ENCODE results near the gene MTNR1A.
A peak's percentile ranks its signal among the peaks of the same experiment; 100 is the strongest.
"Not testable (repeated sequence)": the region's sequence is repeated elsewhere in the genome, so short reads cannot be mapped to it uniquely, and the experiment has no call there.

The MTNR1A gene

GRCh38 chr4:186560647-186561046 lies 5.3 kb upstream of the MTNR1A start:
- DNase-seq: no peak

GRCh38 chr4:186557486-186557885 lies 2.1 kb upstream of the MTNR1A start:
- peak in 1 of 2 experiments; percentile 3 for DNase-seq

- no peak for DNase-seq
Observed at GRCh38 chr4:186557061-186557460, 1.7 kb upstream of the MTNR1A start.

- DNase-seq: peak; percentile 1 to 4
Observed at GRCh38 chr4:186554539-186554913, 841 bp downstream of the MTNR1A start.

- no peak for DNase-seq
Observed at GRCh38 chr4:186553717-186554116, 1.6 kb downstream of the MTNR1A start.

- no peak for DNase-seq
Observed at GRCh38 chr4:186551849-186552248, 3.5 kb downstream of the MTNR1A start.

- DNase-seq: no peak
Observed at GRCh38 chr4:186545436-186545835, 9.9 kb downstream of the MTNR1A start.

GRCh38 chr4:186543206-186543605 lies 12.2 kb downstream of the MTNR1A start:
- DNase-seq: no peak

GRCh38 chr4:186541801-186542200 lies 13.6 kb downstream of the MTNR1A start:
- no peak for DNase-seq

GRCh38 chr4:186537843-186538521 lies 17.4 kb downstream of the MTNR1A start:
- DNase-seq: no peak

- no peak for DNase-seq
Observed at GRCh38 chr4:186536285-186536684, 19.1 kb downstream of the MTNR1A start.

- DNase-seq: no peak
Observed at GRCh38 chr4:186534056-186534455, 21.3 kb downstream of the MTNR1A start.

GRCh38 chr4:186523927-186524326 lies 31.4 kb downstream of the MTNR1A start:
- not testable (repeated sequence) for DNase-seq

GRCh38 chr4:186516287-186516686 lies 39.1 kb downstream of the MTNR1A start:
- no peak for DNase-seq

GRCh38 chr4:186514271-186514950 lies 41.0 kb downstream of the MTNR1A start:
- DNase-seq: no peak

GRCh38 chr4:186504771-186505170 lies 50.6 kb downstream of the MTNR1A start:
- DNase-seq: not testable (repeated sequence)

- DNase-seq: no peak
Observed at GRCh38 chr4:186502231-186502630, 53.1 kb downstream of the MTNR1A start.

GRCh38 chr4:186501554-186501953 lies 53.8 kb downstream of the MTNR1A start:
- no peak for DNase-seq

GRCh38 chr4:186500721-186501304 lies 54.6 kb downstream of the MTNR1A start:
- DNase-seq: no peak

GRCh38 chr4:186499467-186499866 lies 55.9 kb downstream of the MTNR1A start:
- DNase-seq: no peak

GRCh38 chr4:186497043-186497442 lies 58.3 kb downstream of the MTNR1A start:
- no peak for DNase-seq

- no peak for DNase-seq
Observed at GRCh38 chr4:186494496-186494895, 60.9 kb downstream of the MTNR1A start.

- no peak for DNase-seq
Observed at GRCh38 chr4:186487726-186488125, 67.6 kb downstream of the MTNR1A start.

- no peak for DNase-seq
Observed at GRCh38 chr4:186486172-186486571, 69.2 kb downstream of the MTNR1A start.
